Panc1 (cell line): Measurements from ENCODE around the gene ZBTB4.

Experiments
- CTCF ChIP-seq: fragments of 450-650 bp; IDR thresholded peaks from 2 replicates; pipeline ENCODE4 v1.5.1; 2017; ENCODE audit warnings: mild to moderate bottlenecking
- POLR2AphosphoS5 ChIP-seq: IDR thresholded peaks from 2 replicates; pipeline ENCODE4 v1.6.1; 2012; ENCODE audit warnings: mild to moderate bottlenecking, low read depth, low read length, moderate library complexity
- REST ChIP-seq, 2 experiments: IDR thresholded peaks; 2 replicates each; pipeline ENCODE4 v1.6.1; 2011 to 2012; ENCODE audit warnings: low read depth in 2 of 2, control low read depth in 1 of 2, low read length in 1 of 2, mild to moderate bottlenecking in 1 of 2, moderate library complexity in 1 of 2; ENCODE audit not compliant: insufficient read depth in 1 of 2
- SIN3A ChIP-seq: IDR thresholded peaks from 2 replicates; pipeline ENCODE4 v1.6.1; 2012; ENCODE audit warnings: low read depth, mild to moderate bottlenecking, low read length, moderate library complexity, borderline replicate concordance; ENCODE audit not compliant: insufficient read depth
- TCF7L2 ChIP-seq: IDR thresholded peaks from 2 replicates; pipeline ENCODE4 v1.6.1; 2011; ENCODE audit warnings: mild to moderate bottlenecking, low read depth, low read length, inconsistent platforms

GRCh38 chr17:7513850-7514419 lies 34.5 kb upstream of the ZBTB4 start:
- TF ChIP-seq CTCF (no peak), REST (IDR thresholded peaks at IDR 0.05; ENCODE audit: insufficient read depth in 1 of 2, low read depth in 2 of 2, low read length in 1 of 2) (no peak), TCF7L2 (no peak), POLR2AphosphoS5 (no peak), SIN3A (no peak)
